ENCODE data around the gene ZNF212.
A peak's percentile ranks its signal among the peaks of the same experiment; 100 is the strongest.

DNA sequence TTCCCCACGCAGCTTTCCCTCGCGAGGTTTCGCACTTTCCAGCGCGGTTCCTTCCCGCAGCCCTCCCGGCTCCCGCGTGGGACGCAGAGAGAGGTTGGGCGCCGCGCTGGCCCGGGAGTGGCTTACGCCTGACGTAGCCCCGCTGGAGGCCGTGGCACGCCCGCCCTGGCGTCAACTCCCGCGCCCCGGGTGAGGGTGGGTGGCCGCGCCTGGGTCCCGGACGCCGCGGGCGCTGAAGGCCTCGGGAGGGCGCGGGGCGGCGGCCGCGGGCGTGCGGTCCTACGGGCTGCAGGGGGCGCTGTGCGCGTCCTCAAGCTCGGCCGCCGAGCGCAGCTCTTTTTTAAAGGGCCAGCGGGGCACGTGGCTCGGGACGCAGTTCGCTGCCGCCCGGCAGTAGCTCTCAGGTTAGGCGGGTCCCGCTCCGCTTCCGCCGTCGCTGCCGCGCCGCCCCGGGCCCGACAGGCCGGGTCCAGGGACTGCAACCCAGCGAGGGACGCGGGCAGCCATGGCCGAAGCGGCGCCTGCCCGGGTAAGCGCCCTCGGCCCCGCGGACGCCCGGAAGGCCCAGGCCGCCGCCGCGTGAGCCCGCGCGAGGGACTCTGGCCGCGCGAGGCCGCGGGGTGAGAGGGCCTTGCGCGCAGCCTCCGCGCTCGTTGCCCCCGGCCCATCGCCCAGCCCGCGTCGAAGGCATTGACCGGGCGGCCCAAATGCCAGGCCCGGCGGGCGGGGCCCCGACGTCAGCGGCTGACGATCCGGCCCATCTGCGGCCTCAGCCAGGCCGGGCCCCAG lies 22.6 kb downstream of the ZNF212 start, which contains the start of gene ZNF783:
- no peak for TF ChIP-seq POLR2A (IDR thresholded peaks at IDR 0.05)
- TF ChIP-seq, protein P1, sequence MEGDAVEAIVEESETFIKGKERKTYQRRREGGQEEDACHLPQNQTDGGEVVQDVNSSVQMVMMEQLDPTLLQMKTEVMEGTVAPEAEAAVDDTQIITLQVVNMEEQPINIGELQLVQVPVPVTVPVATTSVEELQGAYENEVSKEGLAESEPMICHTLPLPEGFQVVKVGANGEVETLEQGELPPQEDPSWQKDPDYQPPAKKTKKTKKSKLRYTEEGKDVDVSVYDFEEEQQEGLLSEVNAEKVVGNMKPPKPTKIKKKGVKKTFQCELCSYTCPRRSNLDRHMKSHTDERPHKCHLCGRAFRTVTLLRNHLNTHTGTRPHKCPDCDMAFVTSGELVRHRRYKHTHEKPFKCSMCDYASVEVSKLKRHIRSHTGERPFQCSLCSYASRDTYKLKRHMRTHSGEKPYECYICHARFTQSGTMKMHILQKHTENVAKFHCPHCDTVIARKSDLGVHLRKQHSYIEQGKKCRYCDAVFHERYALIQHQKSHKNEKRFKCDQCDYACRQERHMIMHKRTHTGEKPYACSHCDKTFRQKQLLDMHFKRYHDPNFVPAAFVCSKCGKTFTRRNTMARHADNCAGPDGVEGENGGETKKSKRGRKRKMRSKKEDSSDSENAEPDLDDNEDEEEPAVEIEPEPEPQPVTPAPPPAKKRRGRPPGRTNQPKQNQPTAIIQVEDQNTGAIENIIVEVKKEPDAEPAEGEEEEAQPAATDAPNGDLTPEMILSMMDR (IDR thresholded peaks at IDR 0.05 in 8 of 11, conservative IDR thresholded peaks at IDR 0.05 in 3 of 11) = peak; percentile 42 to 99 (median 96)
